ENCODE measurements around the gene SFTPD. TPM values are rescaled to one million over a fixed set of nuclear protein-coding genes. Genes with fewer than 3 reads are reported as not detected.

SFTPD gene
- total RNA-seq, 1 donor from 2014 or later, result 0.41 TPM

GRCh38 chr10:79946271-79947082 lies 2.4 kb downstream of the SFTPD start:
- FAIRE-seq (no peak), DNase-seq (ENCODE audit: low spot score in 2 of 2) (no peak)

GRCh38 chr10:79944428-79945395 lies 4.2 kb downstream of the SFTPD start:
- DNase-seq (ENCODE audit: low spot score in 2 of 2) (no peak), FAIRE-seq (no peak)

- DNase-seq (ENCODE audit: low spot score in 2 of 2) (no peak), FAIRE-seq (no peak)
Observed at GRCh38 chr10:79943871-79944270, 5.0 kb downstream of the SFTPD start.

- DNase-seq (ENCODE audit: low spot score in 2 of 2), result no peak
Observed at GRCh38 chr10:79942261-79943185, 6.4 kb downstream of the SFTPD start.

GRCh38 chr10:79941585-79942210 lies 7.2 kb downstream of the SFTPD start:
- FAIRE-seq, result no peak
- DNase-seq (ENCODE audit: low spot score in 2 of 2), result no peak

More at GRCh38 chr10:79942261-79943185, 6.4 kb downstream of the SFTPD start:
- FAIRE-seq, result no peak

DNA sequence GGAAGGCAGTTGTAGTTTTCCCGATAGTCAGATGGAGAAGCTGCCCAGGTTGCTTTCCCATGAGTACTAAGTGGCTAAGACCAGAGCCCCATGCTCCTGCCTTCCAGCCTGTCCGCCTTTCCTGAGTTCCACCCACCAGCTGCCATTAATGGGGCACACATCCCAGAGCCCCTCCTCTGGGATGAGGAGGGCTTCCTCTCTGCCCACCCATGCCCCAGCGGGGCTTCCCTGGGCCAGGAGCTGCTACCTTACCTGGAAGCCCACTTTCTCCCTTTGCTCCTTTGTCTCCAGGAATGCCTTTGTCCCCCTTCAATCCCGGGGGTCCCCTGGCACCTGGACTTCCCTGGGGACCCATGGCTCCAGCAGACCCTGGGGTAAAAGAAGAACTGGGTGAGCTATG lies 7.8 kb downstream of the SFTPD start:
- FAIRE-seq (no peak), DNase-seq (ENCODE audit: low spot score in 2 of 2) (no peak)

DNA sequence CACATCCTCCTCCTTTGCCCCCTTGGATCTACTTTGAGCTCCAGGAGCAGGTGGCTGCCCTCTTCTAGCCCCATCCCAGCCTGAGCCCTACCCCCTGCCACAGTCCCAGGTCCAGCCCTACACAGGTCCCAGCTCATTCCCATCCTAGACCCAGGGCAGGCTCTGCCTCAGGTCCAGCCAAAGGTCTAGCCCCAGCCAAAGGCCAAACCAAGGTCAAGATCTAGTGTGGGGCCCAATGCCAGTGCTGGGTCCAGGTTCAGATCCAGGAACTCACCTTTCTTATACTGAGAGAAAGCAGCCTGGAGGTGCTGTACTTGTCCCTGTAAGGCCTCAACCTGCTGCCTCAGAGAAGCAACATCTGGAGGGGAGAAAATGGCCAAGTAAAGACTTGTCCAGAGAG lies 8.5 kb downstream of the SFTPD start:
- FAIRE-seq, result no peak
- no peak for DNase-seq (ENCODE audit: low spot score in 2 of 2)

GRCh38 chr10:79939969-79940368 lies 8.9 kb downstream of the SFTPD start:
- no peak for FAIRE-seq
- no peak for DNase-seq (ENCODE audit: low spot score in 2 of 2)

DNA sequence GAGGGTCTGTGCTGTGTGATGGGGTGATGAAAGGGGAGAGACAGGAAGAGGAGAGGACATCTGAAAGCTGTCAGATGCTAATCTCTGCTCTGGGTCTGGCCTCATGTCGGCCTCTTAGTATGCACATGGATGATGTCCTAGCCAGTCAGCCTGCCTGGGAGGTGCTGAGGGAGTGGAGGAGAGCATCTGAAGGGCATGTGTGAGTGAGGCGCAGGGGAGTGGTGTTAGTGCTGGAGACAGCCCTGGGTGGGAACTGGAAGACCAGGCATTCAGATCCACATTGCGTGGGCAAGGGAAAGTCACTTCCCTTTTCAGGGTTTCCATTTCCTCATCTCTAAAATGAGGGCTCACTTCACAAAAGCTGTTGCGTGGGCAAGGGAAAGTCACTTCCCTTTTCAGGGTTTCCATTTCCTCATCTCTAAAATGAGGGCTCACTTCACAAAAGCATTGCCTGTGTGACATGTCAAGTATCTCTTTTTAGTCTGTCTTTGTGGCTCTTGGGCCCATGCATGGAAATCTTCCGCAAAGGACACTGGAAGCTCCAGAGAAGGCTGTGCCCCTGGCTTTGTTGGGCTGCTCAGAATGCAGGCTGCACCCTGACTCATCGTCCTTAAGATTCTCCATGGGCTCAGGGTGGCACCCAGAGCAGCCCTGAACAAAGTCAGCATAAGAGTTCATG lies 10.0 kb downstream of the SFTPD start:
- FAIRE-seq (no peak), DNase-seq (ENCODE audit: low spot score in 2 of 2) (no peak)

- DNase-seq (ENCODE audit: low spot score in 2 of 2), result no peak
- no peak for FAIRE-seq
Observed at GRCh38 chr10:79937701-79938151, 11.2 kb downstream of the SFTPD start.

GRCh38 chr10:79936625-79937615 lies 12.0 kb downstream of the SFTPD start:
- FAIRE-seq (no peak), DNase-seq (ENCODE audit: low spot score in 2 of 2) (no peak)

GRCh38 chr10:79933961-79934360 lies 14.9 kb downstream of the SFTPD start:
- FAIRE-seq, result no peak
- no peak for DNase-seq (ENCODE audit: low spot score in 2 of 2)

DNA sequence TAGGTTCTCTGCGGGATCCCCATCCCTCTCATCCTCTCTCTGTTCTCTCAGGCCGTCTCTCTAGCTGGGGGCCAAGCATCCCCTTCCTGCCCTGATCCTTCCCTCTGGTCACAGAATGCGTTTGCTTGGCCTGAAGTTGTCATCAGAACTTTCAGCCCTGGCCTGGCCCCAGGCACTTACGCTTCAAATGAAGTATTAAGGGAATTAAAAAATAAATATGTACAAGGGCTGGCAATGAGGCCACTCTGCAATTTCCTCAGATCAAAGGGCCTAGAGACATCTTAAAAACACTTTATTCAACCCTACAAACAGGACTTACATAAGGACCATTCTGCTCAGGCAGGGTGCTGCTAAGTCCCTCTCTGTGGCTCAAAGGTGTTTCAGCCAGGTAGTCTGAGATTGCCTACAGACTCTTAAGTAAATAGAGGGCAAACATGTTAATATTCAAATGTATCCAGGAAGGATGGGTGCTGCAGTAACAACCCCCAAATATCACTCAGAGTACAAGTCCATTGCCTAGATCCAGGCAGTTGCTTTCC lies 16.0 kb downstream of the SFTPD start:
- DNase-seq (ENCODE audit: low spot score in 2 of 2) (no peak), FAIRE-seq (no peak)

GRCh38 chr10:79932307-79932706 lies 16.6 kb downstream of the SFTPD start:
- FAIRE-seq, result no peak

GRCh38 chr10:79930751-79931150 lies 18.2 kb downstream of the SFTPD start:
- FAIRE-seq, result no peak
- no peak for DNase-seq (ENCODE audit: low spot score in 2 of 2)

More at GRCh38 chr10:79932307-79932706, 16.6 kb downstream of the SFTPD start:
- no peak for DNase-seq (ENCODE audit: low spot score in 2 of 2)

DNA sequence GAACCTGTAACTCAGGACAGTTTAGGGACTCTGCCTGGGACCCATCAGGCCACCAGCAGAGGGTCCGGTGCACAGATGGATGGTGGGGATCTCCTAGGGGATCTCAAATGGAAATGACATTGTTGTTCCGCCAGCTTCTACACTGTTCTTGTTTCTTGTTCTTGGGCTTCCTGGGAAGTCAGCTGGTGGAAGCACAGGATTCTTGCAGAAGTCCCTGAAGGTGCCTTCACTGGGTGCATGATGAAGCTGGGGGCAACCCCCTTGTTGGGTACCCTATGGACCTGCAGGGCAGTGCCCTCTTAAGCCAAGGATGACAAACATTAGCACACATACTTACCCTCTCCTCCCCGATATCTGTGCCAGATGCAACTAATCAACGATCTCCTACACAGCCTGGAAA lies 18.6 kb downstream of the SFTPD start:
- DNase-seq (ENCODE audit: low spot score in 2 of 2), result no peak
- no peak for FAIRE-seq

DNA sequence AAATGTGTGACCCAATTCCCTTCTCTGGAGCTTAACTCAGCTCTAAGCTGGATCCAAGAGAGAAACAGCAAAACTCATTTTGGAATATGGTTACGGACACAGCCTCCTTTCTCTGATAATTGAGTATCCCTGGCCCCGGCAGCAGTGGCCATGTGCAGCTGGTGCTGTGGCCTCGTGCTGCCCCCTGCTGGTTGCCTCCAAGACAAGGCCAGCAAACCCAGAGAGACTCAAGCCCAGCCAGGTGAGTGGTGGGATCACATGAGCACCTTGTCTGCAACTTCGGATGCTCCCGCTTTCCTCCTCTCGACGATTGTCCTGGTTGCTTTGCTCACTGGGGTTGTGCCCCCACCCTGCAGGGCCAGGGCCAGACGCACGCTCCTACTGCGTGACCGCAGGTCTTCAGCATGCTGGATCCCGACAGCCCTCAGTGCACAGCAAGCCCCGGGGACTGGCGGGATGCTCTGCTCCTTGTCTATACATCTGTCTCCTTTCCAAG lies 19.4 kb downstream of the SFTPD start:
- FAIRE-seq (no peak), DNase-seq (ENCODE audit: low spot score in 2 of 2) (peak; percentile 34 to 64)
